MM.1S (cell line): Measurements from ENCODE around the gene KCNMA1.

ENCODE experiments used
- DNase-seq: peaks from one replicate; pipeline ENCODE4 v3.0.0-alpha.2; 2015
- H2AFZ ChIP-seq: fragments of 300-600 bp; sonication (generic); 2 replicates; pipeline ENCODE4 v1.6.0; 2016; ENCODE audit warnings: antibody characterized with exemption, low read length
- H3F3A ChIP-seq: fragments of 300-600 bp; sonication (generic); 2 replicates; pipeline ENCODE4 v1.6.1; 2016; ENCODE audit warnings: mild to moderate bottlenecking, antibody characterized with exemption, low read length, moderate library complexity, mixed read lengths; ENCODE audit not compliant: insufficient read depth
- H3K27ac ChIP-seq: fragments of 300-600 bp; sonication (generic); 2 replicates; pipeline ENCODE4 v1.5.1; 2016; ENCODE audit warnings: mild to moderate bottlenecking, low read length
- H3K27me3 ChIP-seq: fragments of 300-600 bp; sonication (generic); replicated peaks from 2 replicates; pipeline ENCODE4 v1.6.0; 2016; ENCODE audit warnings: low read length; ENCODE audit not compliant: insufficient read depth
- H3K36me3 ChIP-seq: fragments of 300-600 bp; sonication (generic); replicated peaks from 2 replicates; pipeline ENCODE4 v1.6.1; 2016; ENCODE audit warnings: mild to moderate bottlenecking, low read length, mixed read lengths; ENCODE audit not compliant: insufficient read depth
- H3K4me1 ChIP-seq: fragments of 300-600 bp; sonication (generic); 2 replicates; pipeline ENCODE4 v1.6.1; 2016; ENCODE audit warnings: low read length, mixed read lengths
- H3K4me2 ChIP-seq: fragments of 300-600 bp; sonication (generic); 2 replicates; pipeline ENCODE4 v1.6.0; 2016; ENCODE audit warnings: low read depth, low read length
- H3K4me3 ChIP-seq: fragments of 300-600 bp; sonication (generic); 2 replicates; pipeline ENCODE4 v1.5.1; 2016; ENCODE audit warnings: low read length, mixed read lengths
- H3K79me2 ChIP-seq: fragments of 300-600 bp; sonication (generic); 2 replicates; pipeline ENCODE4 v1.6.1; 2016; ENCODE audit warnings: mixed run types, low read length, mixed read lengths
- H3K9ac ChIP-seq: fragments of 300-600 bp; sonication (generic); 2 replicates; pipeline ENCODE4 v1.6.1; 2016; ENCODE audit warnings: low read length, mixed read lengths
- H3K9me2 ChIP-seq: fragments of 300-600 bp; sonication (generic); replicated peaks from 2 replicates; pipeline ENCODE4 v1.6.1; 2016; ENCODE audit warnings: mild to moderate bottlenecking, low read length, mixed read lengths; ENCODE audit not compliant: insufficient read depth
- H3K9me3 ChIP-seq: fragments of 300-600 bp; sonication (generic); replicated peaks from 2 replicates; pipeline ENCODE4 v1.6.1; 2016; ENCODE audit warnings: mild to moderate bottlenecking, low read length, mixed read lengths; ENCODE audit not compliant: insufficient read depth
- H4K20me1 ChIP-seq: fragments of 300-600 bp; sonication (generic); 2 replicates; pipeline ENCODE4 v1.6.1; 2016; ENCODE audit warnings: mild to moderate bottlenecking, low read length, moderate library complexity, mixed read lengths; ENCODE audit not compliant: insufficient read depth
- CTCF ChIP-seq: fragments of 300-600 bp; sonication (generic); IDR thresholded peaks from 2 replicates; pipeline ENCODE4 v1.5.1; 2016; ENCODE audit warnings: antibody characterized with exemption, low read length, mixed read lengths
- EZH2 ChIP-seq: fragments of 300-600 bp; sonication (generic); optimal IDR thresholded peaks from 2 replicates; pipeline ENCODE3; 2017; ENCODE audit warnings: low read depth, mild to moderate bottlenecking, antibody characterized with exemption, low read length, mixed read lengths
- EZH2phosphoT487 ChIP-seq: fragments of 300-600 bp; sonication (generic); IDR thresholded peaks from 2 replicates; pipeline ENCODE4 v1.6.1; 2018; ENCODE audit warnings: antibody characterized with exemption, low read length

Gene KCNMA1

GRCh38 chr10:77024461-77024860 lies 613.1 kb downstream of the KCNMA1 start:
- Histone ChIP-seq H3K79me2 (no peaks in the 10 kb centered on the region), H3K27ac (no peak overlapping the region), H3K4me2 (no peak overlapping the region), H3K9me2 (no peaks in the 10 kb centered on the region), H3K27me3 (no peaks in the 10 kb centered on the region), H3K4me3 (no peak overlapping the region), H2AFZ (no peak overlapping the region), H3F3A (no peaks in the 10 kb centered on the region), H3K36me3 (no peaks in the 10 kb centered on the region), H3K9ac (no peak overlapping the region), H3K4me1 (no peaks in the 10 kb centered on the region), H4K20me1 (no peaks in the 10 kb centered on the region), H3K9me3 (no peaks in the 10 kb centered on the region)
- no peak for DNase-seq
- no peak for TF ChIP-seq CTCF
- no peak for TF ChIP-seq EZH2phosphoT487
- TF ChIP-seq EZH2 = no peak

GRCh38 chr10:77023396-77023795 lies 614.2 kb downstream of the KCNMA1 start:
- TF ChIP-seq EZH2 (no peak), EZH2phosphoT487 (no peak), CTCF (no peak)
- Histone ChIP-seq H3K79me2 (no peaks in the 10 kb centered on the region), H2AFZ (no peak overlapping the region), H3K9me2 (no peaks in the 10 kb centered on the region), H3K27ac (no peak overlapping the region), H3K27me3 (no peaks in the 10 kb centered on the region), H4K20me1 (no peaks in the 10 kb centered on the region), H3K36me3 (no peaks in the 10 kb centered on the region), H3K9me3 (no peaks in the 10 kb centered on the region), H3F3A (no peaks in the 10 kb centered on the region), H3K4me1 (no peaks in the 10 kb centered on the region), H3K4me3 (no peak overlapping the region), H3K9ac (no peak overlapping the region), H3K4me2 (no peak overlapping the region)
- DNase-seq = no peak

GRCh38 chr10:77022671-77023070 lies 614.9 kb downstream of the KCNMA1 start:
- Histone ChIP-seq H3K9me2 (no peaks in the 10 kb centered on the region), H3K4me3 (no peak overlapping the region), H3K36me3 (no peaks in the 10 kb centered on the region), H3K4me2 (no peak overlapping the region), H3K9me3 (no peaks in the 10 kb centered on the region), H3K4me1 (no peaks in the 10 kb centered on the region), H3K27ac (no peak overlapping the region), H4K20me1 (no peaks in the 10 kb centered on the region), H3K79me2 (no peaks in the 10 kb centered on the region), H3F3A (no peaks in the 10 kb centered on the region), H3K9ac (no peak overlapping the region), H2AFZ (no peak overlapping the region), H3K27me3 (no peaks in the 10 kb centered on the region)
- DNase-seq = no peak
- no peak for TF ChIP-seq EZH2
- no peak for TF ChIP-seq EZH2phosphoT487

- H3K4me3 ChIP-seq = no peak overlapping the region
Measured at GRCh38 chr10:77021966-77022490, 615.6 kb downstream of the KCNMA1 start.

More at GRCh38 chr10:77021966-77022490, 615.6 kb downstream of the KCNMA1 start:
- H3K9me2 ChIP-seq = no peaks in the 10 kb centered on the region
- H3K27me3 ChIP-seq = no peaks in the 10 kb centered on the region
- H3K36me3 ChIP-seq = no peaks in the 10 kb centered on the region
- no peaks in the 10 kb centered on the region for H4K20me1 ChIP-seq
- H3F3A ChIP-seq = no peaks in the 10 kb centered on the region
- DNase-seq = no peak
- no peaks in the 10 kb centered on the region for H3K4me1 ChIP-seq
- no peak overlapping the region for H3K4me2 ChIP-seq
- H3K79me2 ChIP-seq = no peaks in the 10 kb centered on the region
- no peak overlapping the region for H3K9ac ChIP-seq
- no peak overlapping the region for H2AFZ ChIP-seq
- H3K9me3 ChIP-seq = no peaks in the 10 kb centered on the region
- TF ChIP-seq EZH2 = no peak
- no peak for TF ChIP-seq CTCF
- no peak for TF ChIP-seq EZH2phosphoT487
- H3K27ac ChIP-seq = no peak overlapping the region
